Astrocyte (in vitro differentiated cells and primary cell): Measurements from ENCODE around the gene ZNF8. TPM values are rescaled to one million over a fixed set of nuclear protein-coding genes. Genes with fewer than 3 reads are reported as not detected.

Experiments used
- DNase-seq: peaks from one replicate; pipeline ENCODE4 v3.0.0-alpha.2; 2010; ENCODE audit warnings: low read depth
- FAIRE-seq: peaks from 2 replicates; lab custom pipeline; 2011; peaks lifted over from hg19 to GRCh38; lab: Jason Lieb, UNC
- H2AFZ ChIP-seq: 2 replicates; pipeline ENCODE4 v1.6.0; 2012; ENCODE audit warnings: low read depth, low read length, inconsistent platforms
- H3K27ac ChIP-seq: 2 replicates; pipeline ENCODE4 v1.5.1; 2011; ENCODE audit warnings: low read depth, low read length, inconsistent platforms
- H3K27me3 ChIP-seq: 2 replicates; pipeline ENCODE4 v1.6.0; 2011; ENCODE audit warnings: low read length, inconsistent platforms; ENCODE audit not compliant: insufficient read depth
- H3K36me3 ChIP-seq: 2 replicates; pipeline ENCODE4 v1.5.1; 2011; ENCODE audit warnings: low read length, inconsistent platforms; ENCODE audit not compliant: insufficient read depth
- H3K4me1 ChIP-seq: 2 replicates; pipeline ENCODE4 v1.5.1; 2011; ENCODE audit warnings: low read length, inconsistent platforms; ENCODE audit not compliant: insufficient read depth
- H3K4me2 ChIP-seq: 2 replicates; pipeline ENCODE4 v1.6.0; 2012; ENCODE audit warnings: low read length, inconsistent platforms
- H3K4me3 ChIP-seq: 2 replicates; pipeline ENCODE4 v1.5.1; 2011; ENCODE audit warnings: low read depth, mild to moderate bottlenecking, low read length, inconsistent platforms; ENCODE audit not compliant: insufficient read depth
- H3K79me2 ChIP-seq: 2 replicates; pipeline ENCODE4 v1.6.0; 2012; ENCODE audit warnings: mild to moderate bottlenecking, low read length, inconsistent platforms; ENCODE audit not compliant: insufficient read depth
- H3K9ac ChIP-seq: 2 replicates; pipeline ENCODE4 v1.6.0; 2012; ENCODE audit warnings: mild to moderate bottlenecking, low read length, inconsistent platforms
- H3K9me3 ChIP-seq: 2 replicates; pipeline ENCODE4 v1.5.1; 2012; ENCODE audit warnings: low read depth, mild to moderate bottlenecking, low read length, inconsistent platforms; ENCODE audit not compliant: insufficient read depth
- H4K20me1 ChIP-seq: 2 replicates; pipeline ENCODE4 v1.6.0; 2012; ENCODE audit warnings: low read length, inconsistent platforms; ENCODE audit not compliant: insufficient read depth
- H3K27ac Mint-ChIP-seq: one replicate; pipeline ENCODE4 v1.8.0; 2021; ENCODE audit warnings: mild to moderate bottlenecking, mixed read lengths; ENCODE audit not compliant: unreplicated experiment
- H3K27me3 Mint-ChIP-seq: one replicate; pipeline ENCODE4 v1.8.0; 2021; ENCODE audit warnings: low read depth, mixed read lengths; ENCODE audit not compliant: unreplicated experiment
- H3K36me3 Mint-ChIP-seq: one replicate; pipeline ENCODE4 v1.8.0; 2021; ENCODE audit warnings: low read depth, mixed read lengths; ENCODE audit not compliant: unreplicated experiment
- H3K4me1 Mint-ChIP-seq: one replicate; pipeline ENCODE4 v1.8.0; 2021; ENCODE audit warnings: low read depth, mixed read lengths; ENCODE audit not compliant: unreplicated experiment
- H3K4me3 Mint-ChIP-seq: one replicate; pipeline ENCODE4 v1.8.0; 2021; ENCODE audit warnings: mild to moderate bottlenecking, moderate library complexity, mixed read lengths; ENCODE audit not compliant: unreplicated experiment
- H3K9me3 Mint-ChIP-seq: one replicate; pipeline ENCODE4 v1.8.0; 2021; ENCODE audit warnings: mild to moderate bottlenecking, mixed read lengths; ENCODE audit not compliant: unreplicated experiment
- CTCF ChIP-seq: IDR thresholded peaks from 2 replicates; pipeline ENCODE4 v1.5.1; 2011; ENCODE audit warnings: low read depth, mild to moderate bottlenecking, inconsistent platforms, low read length, moderate library complexity; ENCODE audit not compliant: insufficient read depth
- EZH2 ChIP-seq: IDR thresholded peaks from 2 replicates; pipeline ENCODE4 v1.6.1; 2012; ENCODE audit warnings: mild to moderate bottlenecking, low read length, inconsistent platforms; ENCODE audit not compliant: insufficient read depth
- total RNA-seq: library from RNA; stranded (reverse); gene quantifications from 2 replicates; pipeline ENCODE4 v1.2.1, GENCODE V29; 2021

ZNF8 gene
- total RNA-seq, 1 donor from 2014 or later, result 10.0 TPM

GRCh38 chr19:58319241-58319640 lies 40.5 kb downstream of the ZNF8 start:
- H3K4me3 Mint-ChIP-seq, result no peak overlapping the region
- no peak overlapping the region for H3K27ac ChIP-seq
- H3K4me2 ChIP-seq, result no peak overlapping the region
- FAIRE-seq, result no peak
- H4K20me1 ChIP-seq, result peaks cover 57% of the 10 kb centered on the region
- H3K36me3 Mint-ChIP-seq, result peaks cover 11% of the 10 kb centered on the region
- no peak overlapping the region for H3K4me3 ChIP-seq
- H3K4me1 Mint-ChIP-seq, result no peaks in the 10 kb centered on the region
- no peak overlapping the region for H2AFZ ChIP-seq
- no peaks in the 10 kb centered on the region for H3K27me3 ChIP-seq
- H3K9ac ChIP-seq, result no peak overlapping the region
- H3K27ac Mint-ChIP-seq, result no peak overlapping the region
- TF ChIP-seq CTCF (no peak), EZH2 (no peak)
- H3K4me1 ChIP-seq, result no peaks in the 10 kb centered on the region
- DNase-seq, result no peak
- H3K27me3 Mint-ChIP-seq, result no peaks in the 10 kb centered on the region
- no peaks in the 10 kb centered on the region for H3K79me2 ChIP-seq
- H3K9me3 ChIP-seq, result no peaks in the 10 kb centered on the region
- H3K36me3 ChIP-seq, result peaks cover 8% of the 10 kb centered on the region
- H3K9me3 Mint-ChIP-seq, result peaks cover 3% of the 10 kb centered on the region

GRCh38 chr19:58325311-58326022 lies 46.7 kb downstream of the ZNF8 start:
- Mint-ChIP-seq H3K27ac (no peak overlapping the region), H3K4me1 (peaks cover 3% of the 10 kb centered on the region), H3K36me3 (peaks cover 6% of the 10 kb centered on the region), H3K9me3 (no peaks in the 10 kb centered on the region), H3K4me3 (no peak overlapping the region), H3K27me3 (no peaks in the 10 kb centered on the region)
- peak overlapping the region; percentile 88 for H3K4me2 ChIP-seq
- FAIRE-seq, result no peak
- peak overlapping the region; percentile 84 for H3K4me3 ChIP-seq
- H3K36me3 ChIP-seq, result no peaks in the 10 kb centered on the region
- H2AFZ ChIP-seq, result no peak overlapping the region
- H3K4me1 ChIP-seq, result peaks cover 23% of the 10 kb centered on the region
- no peaks in the 10 kb centered on the region for H3K9me3 ChIP-seq
- peaks cover 47% of the 10 kb centered on the region for H4K20me1 ChIP-seq
- H3K27me3 ChIP-seq, result no peaks in the 10 kb centered on the region
- H3K27ac ChIP-seq, result no peak overlapping the region
- no peak for TF ChIP-seq CTCF
- no peak for TF ChIP-seq EZH2
- H3K79me2 ChIP-seq, result peaks cover 49% of the 10 kb centered on the region
- peak; percentile 29 for DNase-seq
- H3K9ac ChIP-seq, result peak overlapping the region; percentile 88

GRCh38 chr19:58326501-58326913 lies 47.8 kb downstream of the ZNF8 start:
- FAIRE-seq (no peak), DNase-seq (no peak)
- Histone ChIP-seq H4K20me1 (peaks cover 44% of the 10 kb centered on the region), H3K27me3 (no peaks in the 10 kb centered on the region), H3K36me3 (no peaks in the 10 kb centered on the region), H3K9ac (peak overlapping the region; percentile 88), H3K9me3 (no peaks in the 10 kb centered on the region), H3K4me2 (peak overlapping the region; percentile 88), H3K79me2 (peaks cover 49% of the 10 kb centered on the region), H3K4me3 (peak overlapping the region; percentile 84), H3K4me1 (peaks cover 26% of the 10 kb centered on the region), H3K27ac (peak overlapping the region; percentile 77), H2AFZ (peak overlapping the region; percentile 90)
- Mint-ChIP-seq H3K27me3 (no peaks in the 10 kb centered on the region), H3K27ac (no peak overlapping the region), H3K36me3 (peaks cover 6% of the 10 kb centered on the region), H3K9me3 (no peaks in the 10 kb centered on the region), H3K4me1 (peaks cover 7% of the 10 kb centered on the region), H3K4me3 (no peak overlapping the region)
- TF ChIP-seq EZH2, result no peak
